Adrenal gland (tissue), 12 donors: ENCODE results near the gene SCFD1. TPM values are rescaled to one million over a fixed set of nuclear protein-coding genes. Genes with fewer than 3 reads are reported as not detected.

Experiments used
- DNase-seq, 7 donors: peaks; one replicate each; pipeline ENCODE4 v3.0.0-alpha.2; 2019 to 2020
- H3K27ac ChIP-seq, 5 donors: fragments of 200-600 bp; sonication (generic) in 4 of 5; 1 replicate in 3 of 5; 2 replicates in 2 of 5; pipeline versions ENCODE4 v1.5.1 to v1.8.0; 2016 to 2020; ENCODE audit warnings: mild to moderate bottlenecking in 1 of 5
- H3K27me3 ChIP-seq: fragments of 200-600 bp; 2 replicates; pipeline ENCODE4 v1.8.0; 2021
- H3K36me3 ChIP-seq, 2 donors: fragments of 200-600 bp; replicated peaks in 1 of 2; 1 replicate in 1 of 2; 2 replicates in 1 of 2; pipeline versions ENCODE4 v1.5.1 to v1.8.0; 2018 to 2022
- H3K4me1 ChIP-seq, 2 donors: fragments of 200-600 bp; replicated peaks in 1 of 2; 1 replicate in 1 of 2; 2 replicates in 1 of 2; pipeline versions ENCODE4 v1.5.1 to v1.8.0; 2018 to 2021
- H3K4me3 ChIP-seq, 4 donors: fragments of 200-600 bp; sonication (generic) in 3 of 4; one replicate each; pipeline ENCODE4 v1.5.1; 2016 to 2018
- H3K9me3 ChIP-seq, 3 donors: fragments of 200-600 bp; sonication (generic) in 1 of 3; replicated peaks in 1 of 3; 1 replicate in 2 of 3; 2 replicates in 1 of 3; pipeline versions ENCODE4 v1.5.1 to v1.8.0; 2016 to 2021
- CTCF ChIP-seq, 6 experiments: fragments of 450-650 bp in 4 of 6; fragments of 200-600 bp in 2 of 6; sonication (generic) in 1 of 6; IDR thresholded peaks; 1 replicate in 5 of 6; 2 replicates in 1 of 6; pipeline versions ENCODE4 v1.5.1 to v1.8.0; 2016 to 2021; ENCODE audit warnings: antibody characterized with exemption in 6 of 6, mild to moderate bottlenecking in 2 of 6, moderate library complexity in 1 of 6
- POLR2A ChIP-seq, 2 donors: fragments of 450-650 bp; IDR thresholded peaks; one replicate each; pipeline ENCODE4 v1.6.1; 2017; ENCODE audit warnings: antibody characterized with exemption in 2 of 2, mild to moderate bottlenecking in 2 of 2, moderate library complexity in 1 of 2
- WGBS, 4 donors: extraction: QIAGEN DNeasy Blood & Tissue Kit in 2 of 4; methylation state at CpG; one replicate each; pipeline versions ENCODE4 v1.1.5 to v1.1.7; 2013 to 2017; 5-methylcytosine and 5-hydroxymethylcytosine counted together
- intact Hi-C, 2 donors: fragments of 100-400 bp; cut with DNase I; formaldehyde crosslinking; loops; one replicate each; pipeline versions ENCODE4 v1.14.1 to v1.15.0; 2022 to 2023
- polyA plus RNA-seq, 3 donors: library from polyadenylated mRNA; stranded (reverse); fragments of 200-250 nt in 2 of 3; fragments of 350-450 nt in 1 of 3; fragmentation: Illumina TruSeq in 1 of 3; extraction: RNeasy Lipid Tissue Mini Kit (QIAGEN cat#74804) in 1 of 3; gene quantifications; one replicate each; pipeline ENCODE4 v1.2.3, GENCODE V29; 2013 to 2014
- total RNA-seq, 9 donors: library from RNA; depleted of rRNA in 4 of 9; stranded (reverse); fragments of >200 nt in 4 of 9; fragments of 120-200 nt in 1 of 9; fragmentation: NEBNext Ultra II Directional in 1 of 9; extraction: Animal tissue kit (Norgen Biotek cat#: 25700) in 1 of 9; gene quantifications; one replicate each; pipeline versions ENCODE4 v1.1.0 to v1.2.4, GENCODE V29; 2013 to 2023
- donor health status: healthy with polysubstance abuse.
- donor health status: Bipolar disorder and iron deficiency.
- donor health status: DM: yes; HTN: yes; CAD: no.
- donor health status: DM: no; HTN: no; CAD: no.
- donor health status: DM: no; HTN: no; CAD: no.
- donor health status: DM: yes; HTN: yes; CAD: no.

SCFD1 gene
- total and polyA plus RNA-seq, 12 donors = 22.9 to 147 (median 77.7) TPM

DNA sequence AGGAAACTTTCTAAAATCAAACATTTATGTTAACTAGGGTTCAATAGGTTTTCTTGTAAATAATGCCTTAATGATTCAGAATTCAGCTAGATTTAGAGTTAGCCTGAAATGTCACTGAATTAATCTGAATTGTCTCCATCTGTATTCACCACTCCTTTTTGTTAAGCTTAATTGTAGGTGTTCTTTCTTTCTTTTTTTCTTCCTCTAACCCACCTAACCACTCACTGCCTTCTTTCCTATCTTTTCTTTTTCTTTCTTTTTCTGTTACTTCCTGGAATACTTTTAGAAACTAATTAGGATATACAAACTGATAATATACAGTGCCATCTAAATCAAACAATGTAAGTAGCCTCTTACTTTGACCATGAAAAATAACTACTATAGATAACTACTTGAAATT lies 33.2 kb upstream of the SCFD1 start:
- no peak for DNase-seq
- intact Hi-C loops = no loop called here

GRCh38 chr14:30596935-30597334 lies 25.2 kb upstream of the SCFD1 start:
- Histone ChIP-seq H3K4me1 (no peaks in the 10 kb centered on the region), H3K36me3 (peaks cover 0 to 18% of the 10 kb centered on the region in 2 donors), H3K27ac (no peak overlapping the region), H3K9me3 (no peaks in the 10 kb centered on the region), H3K27me3 (no peaks in the 10 kb centered on the region), H3K4me3 (no peak overlapping the region)
- intact Hi-C loops = no loop called here
- TF ChIP-seq CTCF (IDR thresholded peaks at IDR 0.05) (no peak), POLR2A (IDR thresholded peaks at IDR 0.05) (no peak)
- whole genome bisulfite sequencing, 4 donors = 63 to 81% (median 73%) methylated on average over 1 of the region's 1 CpG
- DNase-seq = no peak

More for the DNA sequence above, 33.2 kb upstream of the SCFD1 start:
- H3K27ac ChIP-seq = no peak overlapping the region
- TF ChIP-seq POLR2A (IDR thresholded peaks at IDR 0.05) (no peak), CTCF (IDR thresholded peaks at IDR 0.05) (no peak)
- no peaks in the 10 kb centered on the region for H3K27me3 ChIP-seq
- H3K4me1 ChIP-seq = no peaks in the 10 kb centered on the region
- no peaks in the 10 kb centered on the region for H3K9me3 ChIP-seq
- peaks cover 0 to 11% of the 10 kb centered on the region in 2 donors for H3K36me3 ChIP-seq
- H3K4me3 ChIP-seq = no peak overlapping the region

GRCh38 chr14:30597504-30597903 lies 24.6 kb upstream of the SCFD1 start:
- Histone ChIP-seq H3K36me3 (peaks cover 0 to 24% of the 10 kb centered on the region in 2 donors), H3K4me1 (no peaks in the 10 kb centered on the region), H3K4me3 (no peak overlapping the region), H3K27ac (no peak overlapping the region), H3K27me3 (no peaks in the 10 kb centered on the region), H3K9me3 (no peaks in the 10 kb centered on the region)
- no peak for DNase-seq
- intact Hi-C loops = no loop called here
- TF ChIP-seq CTCF (IDR thresholded peaks at IDR 0.05) = no peak
- no peak for TF ChIP-seq POLR2A (IDR thresholded peaks at IDR 0.05)

DNA sequence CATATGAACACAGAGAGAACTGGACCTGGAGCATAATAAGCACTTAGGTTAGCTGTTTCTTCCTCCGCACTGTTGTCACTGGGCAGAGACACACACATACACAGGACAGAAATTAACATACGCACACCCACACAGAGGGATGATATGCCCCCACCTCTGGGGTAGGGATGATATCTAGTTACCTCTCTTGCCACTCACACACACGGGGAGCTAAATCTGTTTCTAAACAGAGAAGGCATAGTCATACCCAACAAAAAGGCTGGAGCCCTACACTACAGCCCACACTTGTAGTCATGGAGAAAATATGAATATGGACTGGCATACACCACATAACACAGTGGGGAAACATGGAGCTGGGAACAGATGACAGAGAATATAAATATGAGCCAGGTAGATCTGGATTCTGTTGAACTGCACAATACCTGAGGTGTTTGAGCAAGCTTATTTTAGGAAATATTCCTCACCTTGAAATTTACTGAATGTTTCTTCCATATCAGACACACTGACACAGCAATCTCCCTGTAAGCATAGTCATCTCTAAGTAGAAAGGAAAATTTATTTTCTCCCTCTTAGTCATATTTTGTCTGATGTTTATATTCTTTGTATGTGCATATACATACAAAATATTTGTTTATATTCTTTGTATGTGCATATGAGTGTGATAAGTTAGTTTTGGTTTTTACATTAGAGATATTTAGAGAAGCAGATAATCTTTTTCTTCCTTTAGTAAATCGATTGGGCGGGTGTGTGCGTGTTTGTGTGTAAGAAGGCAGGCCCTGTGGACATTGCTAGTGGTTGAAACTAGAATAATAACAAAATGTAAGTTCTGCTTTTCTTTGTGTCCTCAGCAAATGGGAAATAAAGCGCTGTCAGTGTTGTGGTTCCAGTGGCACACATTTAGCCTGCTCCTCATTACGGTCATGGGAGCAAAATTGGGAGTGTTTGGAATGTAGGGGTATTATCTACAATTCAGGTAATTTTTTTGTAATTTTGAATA lies 20.9 kb upstream of the SCFD1 start:
- Histone ChIP-seq H3K27ac (no peak overlapping the region), H3K9me3 (no peaks in the 10 kb centered on the region), H3K36me3 (peaks cover 0 to 26% of the 10 kb centered on the region in 2 donors), H3K4me1 (no peaks in the 10 kb centered on the region), H3K4me3 (no peak overlapping the region), H3K27me3 (no peaks in the 10 kb centered on the region)
- DNase-seq = no peak
- 84 to 92% (median 90%) methylated on average over 8 of the region's 8 CpGs for WGBS, 4 donors
- intact Hi-C loops = no loop called here
- TF ChIP-seq CTCF (IDR thresholded peaks at IDR 0.05) = no peak
- TF ChIP-seq POLR2A (IDR thresholded peaks at IDR 0.05) = no peak
